Stimulated activated CD8-positive, alpha-beta memory T cell treated with anti-CD3 and anti-CD28 coated beads, Interleukin-7, amount 100 ng/mL, for 1 hour (primary cell): ENCODE results near the gene MLLT6.

Experiments used
- DNase-seq, 2 donors: peaks; one replicate each; pipeline ENCODE4 v3.0.0-alpha.2; 2020; ENCODE audit warnings: low read depth in 2 of 2

The MLLT6 gene

GRCh38 chr17:38674749-38675615 is 30.1 kb upstream of the MLLT6 start, which contains the start of gene EPOP:
TSS of gene EPOP (minus strand) at chr17:38674957. CDS start at chr17:38674495, 462 bp downstream.
- DNase-seq = peak; percentile 66

- DNase-seq = peak; percentile 59 to 66
These were observed 28.2 kb upstream of the MLLT6 start for GRCh38 chr17:38676706-38677504.

GRCh38 chr17:38677819-38678218 is 27.3 kb upstream of the MLLT6 start:
- no peak for DNase-seq

GRCh38 chr17:38681096-38681495 is 24.0 kb upstream of the MLLT6 start:
- DNase-seq = no peak

- no peak for DNase-seq
These were observed 19.6 kb upstream of the MLLT6 start for GRCh38 chr17:38685491-38685890.

- DNase-seq = no peak
These were observed 17.8 kb upstream of the MLLT6 start for GRCh38 chr17:38687286-38687685.

- no peak for DNase-seq
These were observed 14.7 kb upstream of the MLLT6 start for GRCh38 chr17:38690386-38690785.

- no peak for DNase-seq
These were observed 13.9 kb upstream of the MLLT6 start for GRCh38 chr17:38691154-38691553.

GRCh38 chr17:38693700-38694329 is 11.3 kb upstream of the MLLT6 start:
- no peak for DNase-seq

GRCh38 chr17:38697061-38697820 is 7.8 kb upstream of the MLLT6 start:
- no peak for DNase-seq

GRCh38 chr17:38698760-38699159 is 6.3 kb upstream of the MLLT6 start:
- DNase-seq = no peak

GRCh38 chr17:38701504-38702165 is 3.4 kb upstream of the MLLT6 start:
- DNase-seq = peak in 1 of 2 donors; percentile 40

GRCh38 chr17:38702166-38702915 is 2.7 kb upstream of the MLLT6 start:
- peak; percentile 64 to 69 for DNase-seq

- no peak for DNase-seq
These were observed 1.9 kb upstream of the MLLT6 start for GRCh38 chr17:38702916-38703741.

GRCh38 chr17:38703742-38704605 is 1.1 kb upstream of the MLLT6 start:
- peak; percentile 32 to 42 for DNase-seq

GRCh38 chr17:38705523-38705802 is 390 bp downstream of the MLLT6 start:
- no peak for DNase-seq

- no peak for DNase-seq
These were observed 881 bp downstream of the MLLT6 start for GRCh38 chr17:38705803-38706504.
